ENCODE results near the gene TPM4. TPM values are rescaled to one million over a fixed set of nuclear protein-coding genes. Genes with fewer than 3 reads are reported as not detected.

Gene TPM4
- total and polyA plus RNA-seq, 2 experiments from 2014 or later: 223 to 288 TPM

DNA sequence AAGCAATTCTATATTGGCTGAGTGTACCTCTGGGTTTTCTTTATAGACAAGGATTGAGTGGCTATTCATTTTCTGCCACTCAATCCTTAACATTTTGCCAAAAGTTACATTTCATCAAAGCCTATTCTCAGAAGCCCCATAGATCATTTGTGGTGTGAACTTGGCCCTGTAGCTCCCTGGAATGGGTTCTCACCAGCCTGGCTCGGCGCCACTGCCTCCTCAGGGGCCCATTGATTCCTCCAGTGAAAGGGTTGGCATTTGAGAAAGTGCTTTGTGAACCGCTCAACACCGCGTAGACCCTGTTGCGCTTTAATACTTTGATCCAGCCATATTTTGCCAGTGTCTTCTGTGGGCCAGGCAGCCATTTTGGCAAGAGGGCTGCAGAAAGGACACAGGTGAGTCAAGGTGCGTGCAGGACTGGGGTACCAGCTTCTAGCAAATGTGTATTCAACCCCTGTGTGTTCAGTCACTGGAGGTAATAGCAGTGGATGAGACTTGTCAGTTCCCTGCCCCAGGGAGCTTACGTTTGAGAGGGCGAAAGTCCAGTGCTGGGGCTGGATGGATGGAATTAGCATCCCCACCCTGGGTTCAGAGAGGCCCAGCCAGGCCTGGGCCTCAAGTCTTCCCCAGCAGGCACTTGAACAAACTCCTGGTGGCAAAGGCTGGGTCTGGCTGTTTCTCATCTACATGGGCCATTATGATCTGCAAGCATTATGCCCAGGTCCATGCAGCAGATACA is 39.2 kb downstream of the TPM4 start (continued):
- TF ChIP-seq, protein P1, sequence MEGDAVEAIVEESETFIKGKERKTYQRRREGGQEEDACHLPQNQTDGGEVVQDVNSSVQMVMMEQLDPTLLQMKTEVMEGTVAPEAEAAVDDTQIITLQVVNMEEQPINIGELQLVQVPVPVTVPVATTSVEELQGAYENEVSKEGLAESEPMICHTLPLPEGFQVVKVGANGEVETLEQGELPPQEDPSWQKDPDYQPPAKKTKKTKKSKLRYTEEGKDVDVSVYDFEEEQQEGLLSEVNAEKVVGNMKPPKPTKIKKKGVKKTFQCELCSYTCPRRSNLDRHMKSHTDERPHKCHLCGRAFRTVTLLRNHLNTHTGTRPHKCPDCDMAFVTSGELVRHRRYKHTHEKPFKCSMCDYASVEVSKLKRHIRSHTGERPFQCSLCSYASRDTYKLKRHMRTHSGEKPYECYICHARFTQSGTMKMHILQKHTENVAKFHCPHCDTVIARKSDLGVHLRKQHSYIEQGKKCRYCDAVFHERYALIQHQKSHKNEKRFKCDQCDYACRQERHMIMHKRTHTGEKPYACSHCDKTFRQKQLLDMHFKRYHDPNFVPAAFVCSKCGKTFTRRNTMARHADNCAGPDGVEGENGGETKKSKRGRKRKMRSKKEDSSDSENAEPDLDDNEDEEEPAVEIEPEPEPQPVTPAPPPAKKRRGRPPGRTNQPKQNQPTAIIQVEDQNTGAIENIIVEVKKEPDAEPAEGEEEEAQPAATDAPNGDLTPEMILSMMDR (conservative IDR thresholded peaks at IDR 0.05; ENCODE audit: low read depth in 2 of 2): no peak
- TF ChIP-seq, protein P2, sequence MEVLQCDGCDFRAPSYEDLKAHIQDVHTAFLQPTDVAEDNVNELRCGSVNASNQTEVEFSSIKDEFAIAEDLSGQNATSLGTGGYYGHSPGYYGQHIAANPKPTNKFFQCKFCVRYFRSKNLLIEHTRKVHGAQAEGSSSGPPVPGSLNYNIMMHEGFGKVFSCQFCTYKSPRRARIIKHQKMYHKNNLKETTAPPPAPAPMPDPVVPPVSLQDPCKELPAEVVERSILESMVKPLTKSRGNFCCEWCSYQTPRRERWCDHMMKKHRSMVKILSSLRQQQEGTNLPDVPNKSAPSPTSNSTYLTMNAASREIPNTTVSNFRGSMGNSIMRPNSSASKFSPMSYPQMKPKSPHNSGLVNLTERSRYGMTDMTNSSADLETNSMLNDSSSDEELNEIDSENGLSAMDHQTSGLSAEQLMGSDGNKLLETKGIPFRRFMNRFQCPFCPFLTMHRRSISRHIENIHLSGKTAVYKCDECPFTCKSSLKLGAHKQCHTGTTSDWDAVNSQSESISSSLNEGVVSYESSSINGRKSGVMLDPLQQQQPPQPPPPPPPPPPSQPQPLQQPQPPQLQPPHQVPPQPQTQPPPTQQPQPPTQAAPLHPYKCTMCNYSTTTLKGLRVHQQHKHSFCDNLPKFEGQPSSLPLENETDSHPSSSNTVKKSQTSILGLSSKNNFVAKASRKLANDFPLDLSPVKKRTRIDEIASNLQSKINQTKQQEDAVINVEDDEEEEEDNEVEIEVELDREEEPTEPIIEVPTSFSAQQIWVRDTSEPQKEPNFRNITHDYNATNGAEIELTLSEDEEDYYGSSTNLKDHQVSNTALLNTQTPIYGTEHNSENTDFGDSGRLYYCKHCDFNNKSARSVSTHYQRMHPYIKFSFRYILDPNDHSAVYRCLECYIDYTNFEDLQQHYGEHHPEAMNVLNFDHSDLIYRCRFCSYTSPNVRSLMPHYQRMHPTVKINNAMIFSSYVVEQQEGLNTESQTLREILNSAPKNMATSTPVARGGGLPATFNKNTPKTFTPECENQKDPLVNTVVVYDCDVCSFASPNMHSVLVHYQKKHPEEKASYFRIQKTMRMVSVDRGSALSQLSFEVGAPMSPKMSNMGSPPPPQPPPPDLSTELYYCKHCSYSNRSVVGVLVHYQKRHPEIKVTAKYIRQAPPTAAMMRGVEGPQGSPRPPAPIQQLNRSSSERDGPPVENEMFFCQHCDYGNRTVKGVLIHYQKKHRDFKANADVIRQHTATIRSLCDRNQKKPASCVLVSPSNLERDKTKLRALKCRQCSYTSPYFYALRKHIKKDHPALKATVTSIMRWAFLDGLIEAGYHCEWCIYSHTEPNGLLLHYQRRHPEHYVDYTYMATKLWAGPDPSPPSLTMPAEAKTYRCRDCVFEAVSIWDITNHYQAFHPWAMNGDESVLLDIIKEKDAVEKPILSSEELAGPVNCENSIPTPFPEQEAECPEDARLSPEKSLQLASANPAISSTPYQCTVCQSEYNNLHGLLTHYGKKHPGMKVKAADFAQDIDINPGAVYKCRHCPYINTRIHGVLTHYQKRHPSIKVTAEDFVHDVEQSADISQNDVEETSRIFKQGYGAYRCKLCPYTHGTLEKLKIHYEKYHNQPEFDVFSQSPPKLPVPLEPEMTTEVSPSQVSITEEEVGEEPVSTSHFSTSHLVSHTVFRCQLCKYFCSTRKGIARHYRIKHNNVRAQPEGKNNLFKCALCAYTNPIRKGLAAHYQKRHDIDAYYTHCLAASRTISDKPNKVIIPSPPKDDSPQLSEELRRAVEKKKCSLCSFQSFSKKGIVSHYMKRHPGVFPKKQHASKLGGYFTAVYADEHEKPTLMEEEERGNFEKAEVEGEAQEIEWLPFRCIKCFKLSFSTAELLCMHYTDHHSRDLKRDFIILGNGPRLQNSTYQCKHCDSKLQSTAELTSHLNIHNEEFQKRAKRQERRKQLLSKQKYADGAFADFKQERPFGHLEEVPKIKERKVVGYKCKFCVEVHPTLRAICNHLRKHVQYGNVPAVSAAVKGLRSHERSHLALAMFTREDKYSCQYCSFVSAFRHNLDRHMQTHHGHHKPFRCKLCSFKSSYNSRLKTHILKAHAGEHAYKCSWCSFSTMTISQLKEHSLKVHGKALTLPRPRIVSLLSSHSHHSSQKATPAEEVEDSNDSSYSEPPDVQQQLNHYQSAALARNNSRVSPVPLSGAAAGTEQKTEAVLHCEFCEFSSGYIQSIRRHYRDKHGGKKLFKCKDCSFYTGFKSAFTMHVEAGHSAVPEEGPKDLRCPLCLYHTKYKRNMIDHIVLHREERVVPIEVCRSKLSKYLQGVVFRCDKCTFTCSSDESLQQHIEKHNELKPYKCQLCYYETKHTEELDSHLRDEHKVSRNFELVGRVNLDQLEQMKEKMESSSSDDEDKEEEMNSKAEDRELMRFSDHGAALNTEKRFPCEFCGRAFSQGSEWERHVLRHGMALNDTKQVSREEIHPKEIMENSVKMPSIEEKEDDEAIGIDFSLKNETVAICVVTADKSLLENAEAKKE (CRISPR knock-in tag; IDR thresholded peaks at IDR 0.05): no peak
- TF ChIP-seq JUNB (IDR thresholded peaks at IDR 0.05; ENCODE audit: unreplicated experiment) (no peak), POLR2AphosphoS5 (IDR thresholded peaks at IDR 0.05; ENCODE audit: low read depth) (no peak), NANOG (IDR thresholded peaks at IDR 0.05; ENCODE audit: borderline replicate concordance) (no peak)

DNA sequence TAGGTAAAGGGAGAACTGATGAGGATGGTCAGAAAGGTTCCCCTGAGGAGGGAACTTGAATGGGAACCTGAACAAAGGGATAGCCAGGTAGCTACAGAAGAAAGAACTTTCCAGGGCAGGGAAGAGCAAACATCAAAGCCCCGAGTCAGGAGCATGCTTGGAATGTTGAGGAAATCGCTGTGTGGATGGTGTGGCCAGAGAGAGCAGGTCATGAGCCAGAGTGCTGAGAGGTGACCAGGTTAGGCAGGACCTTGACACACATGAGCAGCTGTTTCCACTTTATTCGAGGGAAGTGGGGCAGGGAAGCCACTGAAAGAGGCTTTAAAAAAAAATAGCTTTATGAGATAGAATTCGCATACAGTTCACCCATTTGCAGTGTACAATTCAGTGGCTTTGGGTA is 39.8 kb downstream of the TPM4 start:
- Mint-ChIP-seq H3K4me3 (no peak overlapping the region), H3K27me3 (ENCODE audit: insufficient read depth, low read depth, poor library complexity) (peaks cover 2% of the 10 kb centered on the region), H3K4me1 (peaks cover 5% of the 10 kb centered on the region; the same call in 1 of the 3 replicates), H3K36me3 (ENCODE audit: low read depth) (peaks cover 34% of the 10 kb centered on the region), H3K27ac (no peak overlapping the region), H3K9me3 (no peaks in the 10 kb centered on the region; the same call in 2 of the 3 replicates)
- no peak for ATAC-seq
- H3K4me2 ChIP-seq: no peak overlapping the region
- H3K4me3 ChIP-seq: no peak overlapping the region
- H3K9me2 ChIP-seq (ENCODE audit: insufficient read depth): no peaks in the 10 kb centered on the region
- H3K27me3 ChIP-seq (ENCODE audit: insufficient read depth): no peaks in the 10 kb centered on the region
- H2AFZ ChIP-seq: no peak overlapping the region
- no peak overlapping the region for H3K27ac ChIP-seq (ENCODE audit: low read depth)
- no peak for DNase-seq (ENCODE audit: low spot score)
- no peaks in the 10 kb centered on the region for H3F3A ChIP-seq (replicated peaks; ENCODE audit: low read depth)
- peaks cover 28% of the 10 kb centered on the region for H4K20me1 ChIP-seq (replicated peaks; ENCODE audit: insufficient read depth)
- peaks cover 17% of the 10 kb centered on the region for H3K36me3 ChIP-seq (ENCODE audit: insufficient read depth)
- H3K79me2 ChIP-seq (replicated peaks; ENCODE audit: insufficient read depth): peaks cover 39% of the 10 kb centered on the region
- peaks cover 6% of the 10 kb centered on the region for H3K4me1 ChIP-seq (ENCODE audit: insufficient read depth)
- no peak for TF ChIP-seq POLR2AphosphoS5 (IDR thresholded peaks at IDR 0.05; ENCODE audit: low read depth)
- TF ChIP-seq, protein P3, sequence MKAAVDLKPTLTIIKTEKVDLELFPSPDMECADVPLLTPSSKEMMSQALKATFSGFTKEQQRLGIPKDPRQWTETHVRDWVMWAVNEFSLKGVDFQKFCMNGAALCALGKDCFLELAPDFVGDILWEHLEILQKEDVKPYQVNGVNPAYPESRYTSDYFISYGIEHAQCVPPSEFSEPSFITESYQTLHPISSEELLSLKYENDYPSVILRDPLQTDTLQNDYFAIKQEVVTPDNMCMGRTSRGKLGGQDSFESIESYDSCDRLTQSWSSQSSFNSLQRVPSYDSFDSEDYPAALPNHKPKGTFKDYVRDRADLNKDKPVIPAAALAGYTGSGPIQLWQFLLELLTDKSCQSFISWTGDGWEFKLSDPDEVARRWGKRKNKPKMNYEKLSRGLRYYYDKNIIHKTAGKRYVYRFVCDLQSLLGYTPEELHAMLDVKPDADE (IDR thresholded peaks at IDR 0.05): no peak
